ENCODE measurements around the gene VIPR1. TPM values are rescaled to one million over a fixed set of nuclear protein-coding genes. Genes with fewer than 3 reads are reported as not detected.

Gene VIPR1
- total and polyA plus RNA-seq, 8 donors = 7.8 to 82.5 (median 11.0) TPM

- Histone ChIP-seq H3K27me3 (no peaks in the 10 kb centered on the region), H3K9me3 (no peaks in the 10 kb centered on the region), H3K4me3 (no peak overlapping the region), H3K4me1 (peaks cover 0 to 59% of the 10 kb centered on the region in 2 donors), H3K36me3 (peaks cover 0 to 35% of the 10 kb centered on the region in 2 donors), H3K27ac (peak overlapping the region in 1 of 2 donors; percentile 18)
- intact Hi-C loops (cut with DNase I) = no loop called here
- ATAC-seq = no peak
- TF ChIP-seq CTCF (IDR thresholded peaks at IDR 0.05) = no peak
- DNase-seq = no peak
Measured at GRCh38 chr3:42525212-42525611, 22.8 kb downstream of the VIPR1 start.

GRCh38 chr3:42525736-42526345 lies 23.4 kb downstream of the VIPR1 start:
- no peaks in the 10 kb centered on the region for H3K9me3 ChIP-seq
- no peak for TF ChIP-seq CTCF (IDR thresholded peaks at IDR 0.05)
- no peak overlapping the region for H3K4me3 ChIP-seq
- peak overlapping the region in 1 of 2 donors; percentile 18 for H3K27ac ChIP-seq
- no peak for ATAC-seq
- peaks cover 0 to 65% of the 10 kb centered on the region in 2 donors for H3K4me1 ChIP-seq
- intact Hi-C loops (cut with DNase I) = no loop called here
- peak in 1 of 4 donors; percentile 65 for DNase-seq
- peaks cover 0 to 39% of the 10 kb centered on the region in 2 donors for H3K36me3 ChIP-seq
- H3K27me3 ChIP-seq = no peaks in the 10 kb centered on the region

- Histone ChIP-seq H3K9me3 (no peaks in the 10 kb centered on the region), H3K4me3 (no peak overlapping the region), H3K4me1 (peaks cover 0 to 74% of the 10 kb centered on the region in 2 donors), H3K27me3 (no peaks in the 10 kb centered on the region), H3K36me3 (peaks cover 0 to 46% of the 10 kb centered on the region in 2 donors), H3K27ac (peak overlapping the region in 1 of 2 donors; percentile 50)
- DNase-seq (peak in 1 of 4 donors; percentile 54), ATAC-seq (no peak)
- intact Hi-C loops (cut with DNase I) = no loop called here
- TF ChIP-seq CTCF (IDR thresholded peaks at IDR 0.05) = no peak
Measured at GRCh38 chr3:42526616-42527367, 24.3 kb downstream of the VIPR1 start.

- TF ChIP-seq CTCF (IDR thresholded peaks at IDR 0.05) = no peak
- DNase-seq (peak in 1 of 4 donors; percentile 66), ATAC-seq (no peak)
- Histone ChIP-seq H3K27me3 (no peaks in the 10 kb centered on the region), H3K27ac (peak overlapping the region in 1 of 2 donors; percentile 37), H3K4me1 (peaks cover 0 to 81% of the 10 kb centered on the region in 2 donors), H3K9me3 (no peaks in the 10 kb centered on the region), H3K4me3 (no peak overlapping the region), H3K36me3 (peaks cover 0 to 52% of the 10 kb centered on the region in 2 donors)
- intact Hi-C loops (cut with DNase I) = no loop called here
Measured at GRCh38 chr3:42527368-42527917, 25.0 kb downstream of the VIPR1 start.

- no peak for TF ChIP-seq CTCF (IDR thresholded peaks at IDR 0.05)
- no peak overlapping the region for H3K4me3 ChIP-seq
- DNase-seq (no peak), ATAC-seq (no peak)
- H3K27ac ChIP-seq = peak overlapping the region in 1 of 2 donors; percentile 57
- H3K9me3 ChIP-seq = no peaks in the 10 kb centered on the region
- peaks cover 0 to 84% of the 10 kb centered on the region in 2 donors for H3K4me1 ChIP-seq
- H3K36me3 ChIP-seq = peaks cover 0 to 48% of the 10 kb centered on the region in 2 donors
- no peaks in the 10 kb centered on the region for H3K27me3 ChIP-seq
- intact Hi-C loops (cut with DNase I) = no loop called here
Measured at GRCh38 chr3:42529468-42529867, 27.0 kb downstream of the VIPR1 start.

All from left lung (tissue), 10 donors.